Measurements from ENCODE around the gene TST.

GRCh38 chr22:37033605-37034430, 14.6 kb upstream of the TST start:
- TF ChIP-seq CTCF (IDR thresholded peaks at IDR 0.05; ENCODE audit: insufficient read depth, low read length, poor library complexity, severe bottlenecking) (no peak), EZH2phosphoT487 (conservative IDR thresholded peaks at IDR 0.05; ENCODE audit: low read length) (no peak)
